GM21528 (cell line): ENCODE measurements around the gene PC.

ENCODE experiments used
- ATAC-seq: cut with Tn5 transposase; IDR thresholded peaks from one replicate; pipeline ENCODE4 v1.9.1; 2021; ENCODE audit warnings: mild to moderate bottlenecking, moderate library complexity; ENCODE audit not compliant: unreplicated experiment, low FRiP score

The PC gene

GRCh38 chr11:66886671-66887221, 71.4 kb downstream of the PC start:
- ATAC-seq: no peak

DNA sequence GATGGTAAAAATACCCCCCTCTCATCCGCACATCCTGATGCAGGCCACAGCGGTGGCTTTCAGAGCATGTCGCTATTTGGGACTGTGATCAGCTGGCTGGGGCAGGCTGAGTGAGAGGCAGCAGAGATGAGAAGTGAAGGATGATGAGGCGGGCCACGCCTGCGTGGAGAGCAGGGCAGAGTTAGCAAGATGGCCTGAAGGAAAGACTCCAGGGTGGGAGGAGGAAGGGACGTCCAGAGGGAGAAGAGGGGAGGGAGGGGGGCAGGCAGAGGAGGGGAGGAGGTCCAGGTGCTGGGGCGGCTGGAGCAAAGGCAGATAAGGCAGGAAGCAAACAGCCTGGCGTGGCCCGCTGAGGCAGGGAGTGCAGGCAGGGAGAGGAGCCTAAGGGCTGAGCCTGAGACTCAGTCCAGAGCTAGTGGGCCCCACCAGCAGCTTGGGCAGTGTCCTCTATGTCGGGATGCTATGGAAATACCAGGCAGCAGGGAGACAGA, 72.2 kb downstream of the PC start:
- no peak for ATAC-seq

DNA sequence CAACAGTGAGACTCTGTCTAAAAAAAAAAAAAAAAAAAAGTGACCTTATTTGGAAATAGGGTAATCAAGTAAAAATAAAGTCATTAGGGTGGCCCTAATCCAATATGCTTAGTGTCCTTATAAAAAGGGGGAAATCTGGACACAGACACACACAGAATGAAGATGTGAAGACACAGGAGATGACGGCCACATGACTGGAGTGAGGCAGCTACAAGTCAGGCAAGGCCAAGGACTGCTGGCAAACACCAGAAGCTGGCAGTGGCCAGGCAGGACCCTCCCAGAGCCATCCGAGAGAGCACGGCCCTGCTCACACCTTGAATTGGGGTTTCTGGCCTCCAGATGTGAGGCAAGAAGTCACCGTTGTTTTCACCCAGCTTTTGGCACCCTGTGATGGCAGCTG, 72.7 kb downstream of the PC start:
- ATAC-seq: no peak

- no peak for ATAC-seq
Measured at GRCh38 chr11:66884443-66884842, 73.7 kb downstream of the PC start.

DNA sequence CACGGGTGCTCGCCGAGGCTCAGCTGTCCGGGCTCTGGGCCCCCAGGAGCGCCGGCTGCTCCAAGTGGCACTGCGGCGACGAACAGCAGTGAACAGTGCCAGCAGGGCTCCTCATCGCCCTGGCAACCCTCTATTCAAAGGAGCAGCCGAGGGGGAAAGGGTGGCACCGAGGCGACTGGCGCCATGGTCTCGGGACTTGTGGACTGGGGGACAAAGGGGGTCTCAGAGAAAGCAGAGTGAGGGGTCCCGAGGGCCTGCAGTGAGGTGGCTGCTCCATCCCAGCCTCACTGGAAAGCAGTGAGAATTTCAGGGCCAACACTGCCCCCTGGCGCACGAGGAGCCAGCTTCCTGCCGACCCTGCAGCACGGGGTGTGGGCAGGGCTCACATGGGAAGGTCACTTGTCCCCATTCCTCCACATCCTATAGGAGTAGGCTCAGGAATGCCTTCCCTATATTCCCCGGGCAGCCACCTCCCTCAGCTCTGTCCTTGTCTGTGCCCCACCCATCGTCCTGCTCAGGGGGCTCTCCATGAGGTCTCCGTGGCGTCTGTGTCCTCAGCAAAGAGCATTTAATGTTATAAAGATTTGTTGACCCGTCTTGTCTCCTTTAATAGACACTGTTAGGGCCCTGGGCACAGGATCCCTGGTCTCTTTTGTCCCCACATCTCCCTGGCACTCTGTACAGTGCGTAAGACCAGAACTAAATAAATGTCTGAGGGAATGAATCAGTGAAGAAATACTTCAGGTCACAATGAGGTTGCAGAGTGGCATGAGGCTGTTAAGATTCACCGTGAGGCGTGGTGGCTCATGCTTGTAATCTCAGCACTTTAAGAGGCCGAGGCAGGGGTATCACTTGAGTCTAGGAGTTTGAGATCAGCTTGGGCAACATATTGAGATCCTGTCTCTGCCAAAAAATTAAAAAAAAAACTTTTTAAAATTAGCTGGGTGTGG, 74.9 kb downstream of the PC start:
- no peak for ATAC-seq

GRCh38 chr11:66882561-66883015, 75.6 kb downstream of the PC start:
- ATAC-seq: no peak

DNA sequence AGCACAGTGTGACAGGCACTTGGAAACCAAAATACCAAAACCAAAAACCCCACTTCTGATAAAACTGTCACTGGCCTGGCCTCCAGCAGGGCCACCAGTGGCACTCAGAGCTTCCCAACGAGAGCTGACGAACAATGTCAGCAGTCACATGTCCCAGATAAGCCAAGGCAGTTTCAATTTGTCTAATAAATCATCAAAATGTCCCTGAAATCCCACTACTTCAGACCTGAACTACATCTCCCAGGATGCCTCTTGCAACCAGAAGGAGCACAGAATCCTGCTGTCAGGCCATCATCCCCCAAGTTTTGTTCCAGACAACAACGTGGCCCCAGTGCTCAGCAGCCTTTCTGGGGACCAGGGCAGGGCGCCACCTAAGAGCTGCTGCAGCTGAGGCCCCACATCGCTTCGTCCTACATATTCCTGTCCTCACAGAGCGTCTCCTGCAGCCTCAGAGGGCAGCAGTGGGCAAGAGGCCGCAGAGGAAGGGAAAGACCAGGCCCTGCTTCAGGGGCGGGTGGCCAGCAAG, 76.2 kb downstream of the PC start:
- ATAC-seq: no peak

GRCh38 chr11:66881451-66881835, 76.7 kb downstream of the PC start:
- no peak for ATAC-seq

DNA sequence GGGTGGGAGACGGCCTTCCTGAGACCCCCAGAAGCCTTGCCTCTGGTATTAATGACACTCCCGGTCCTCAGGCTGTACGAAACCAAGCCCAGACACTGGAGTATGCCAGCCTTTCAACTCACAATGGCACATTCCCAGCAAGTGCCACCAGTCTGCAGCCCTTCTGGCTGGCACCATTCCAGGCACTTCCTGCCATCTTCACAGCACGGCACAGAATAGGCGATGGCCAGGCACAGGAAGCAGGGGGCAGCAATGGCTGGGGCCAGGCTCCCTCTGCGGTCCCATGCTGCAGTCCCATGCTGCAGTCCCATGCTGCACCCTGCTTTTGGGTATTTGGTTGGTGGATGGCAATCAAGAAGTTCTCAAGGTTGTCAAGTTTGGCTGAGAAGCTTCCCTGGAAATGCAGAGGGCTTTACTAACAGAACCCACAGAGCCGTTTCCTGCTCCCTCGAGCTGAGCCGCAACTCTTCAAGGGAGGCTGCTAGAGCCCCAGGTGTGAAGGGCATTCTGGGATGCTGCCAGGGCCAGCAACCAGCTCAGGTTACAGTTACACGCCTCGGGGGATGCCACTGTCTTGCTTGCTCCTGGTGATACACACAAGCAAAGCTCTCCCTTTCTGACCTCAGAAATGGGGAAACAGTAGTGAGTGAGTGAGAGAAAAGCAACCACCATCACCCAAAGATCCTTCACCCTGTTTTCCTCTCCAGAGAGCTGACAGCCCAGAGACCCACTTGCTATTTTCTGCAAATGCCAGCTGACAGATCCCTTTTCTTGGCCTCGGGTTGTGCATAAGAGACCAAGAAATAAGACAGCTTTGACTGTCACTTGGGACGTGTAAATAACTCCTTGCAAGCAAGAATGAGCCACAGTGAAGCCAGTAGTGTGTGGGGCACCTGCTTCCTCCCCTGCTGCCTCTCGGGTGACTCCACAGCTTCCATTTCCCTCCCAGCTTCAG, 77.4 kb downstream of the PC start:
- ATAC-seq: no peak

- ATAC-seq: no peak
Measured at GRCh38 chr11:66879999-66880398, 78.2 kb downstream of the PC start.

DNA sequence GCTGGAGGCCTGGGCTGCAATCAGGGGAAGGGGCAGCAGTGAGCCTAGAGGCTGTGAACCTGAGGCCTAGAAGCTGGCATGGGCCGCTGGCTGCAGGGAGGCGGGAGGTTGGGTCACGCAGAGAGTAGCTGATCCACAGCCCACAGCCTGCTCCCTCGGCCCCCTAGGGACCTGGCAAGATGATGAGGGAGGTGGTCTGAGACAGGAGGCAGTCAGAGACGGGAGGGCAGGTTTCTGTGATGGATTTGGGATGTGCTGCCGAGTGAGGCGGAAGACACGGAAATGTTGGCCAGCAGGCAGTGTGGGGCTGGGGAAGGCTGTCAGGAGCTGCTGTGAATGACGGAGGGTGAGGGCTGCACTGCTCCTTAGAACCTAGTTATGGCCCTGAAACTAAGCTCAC, 78.6 kb downstream of the PC start:
- no peak for ATAC-seq

DNA sequence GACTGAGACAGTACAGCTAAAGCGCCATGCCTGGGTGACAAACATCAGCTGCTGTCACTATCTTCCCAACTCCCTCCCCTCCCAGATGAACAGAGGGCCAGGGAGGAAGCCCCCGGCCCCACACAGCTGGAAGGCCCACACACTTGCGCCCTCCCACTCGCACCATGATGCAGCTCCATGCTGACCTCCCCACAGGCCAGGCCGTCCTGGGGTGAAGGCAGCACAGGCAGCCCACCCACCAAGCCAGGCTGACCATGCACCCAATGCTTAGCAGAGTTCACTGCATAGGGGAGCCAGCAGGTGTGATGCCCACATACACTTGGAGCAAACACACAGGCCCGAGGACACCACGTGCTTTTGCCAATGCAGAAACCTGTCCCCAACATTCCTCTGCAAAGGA, 79.2 kb downstream of the PC start:
- no peak for ATAC-seq

- no peak for ATAC-seq
Measured at GRCh38 chr11:66878474-66878873, 79.7 kb downstream of the PC start.

- ATAC-seq: no peak
Measured at GRCh38 chr11:66877588-66878385, 80.4 kb downstream of the PC start.

DNA sequence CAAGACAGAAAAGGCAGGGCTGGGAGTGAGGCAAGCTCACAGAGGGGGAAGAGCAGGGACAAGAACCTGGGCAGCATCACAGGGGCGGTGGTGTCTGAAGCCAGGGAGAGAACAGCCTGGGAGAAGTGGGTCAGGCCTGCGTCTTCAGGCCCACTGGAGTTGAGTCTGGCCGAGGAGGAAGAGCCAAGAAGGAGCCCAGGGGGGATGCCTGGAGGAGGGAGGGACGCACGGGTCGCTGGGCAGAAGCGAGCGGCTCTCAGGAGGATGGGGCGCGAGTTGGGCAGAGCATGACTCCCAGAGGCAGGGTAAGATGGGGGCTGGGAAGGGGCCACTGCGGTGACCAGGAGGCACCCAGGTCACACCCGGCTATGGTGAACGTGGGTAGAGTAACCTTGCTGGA, 82.8 kb downstream of the PC start:
- no peak for ATAC-seq

DNA sequence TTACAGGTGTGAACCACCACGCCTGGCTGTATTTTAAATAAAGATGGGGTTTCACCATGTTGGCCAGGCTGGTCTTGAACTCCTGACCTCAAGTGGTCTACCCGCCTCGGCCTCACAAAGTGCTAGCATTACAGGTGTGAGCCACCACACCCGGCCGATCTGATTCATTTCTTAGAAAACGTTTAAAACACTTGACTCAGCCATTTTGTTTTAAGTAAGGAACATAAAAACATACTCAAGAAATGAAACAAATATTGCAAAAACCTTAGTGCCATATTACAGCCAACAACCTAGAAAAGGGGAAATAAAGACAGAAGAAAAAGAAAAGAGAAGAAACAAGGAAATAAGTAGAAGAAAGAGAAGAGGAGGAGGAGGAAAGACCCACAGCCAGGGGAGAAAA, 84.0 kb downstream of the PC start:
- ATAC-seq: no peak

GRCh38 chr11:66871521-66871901, 86.7 kb downstream of the PC start:
- no peak for ATAC-seq

GRCh38 chr11:66870616-66871520, 87.3 kb downstream of the PC start:
- no peak for ATAC-seq

DNA sequence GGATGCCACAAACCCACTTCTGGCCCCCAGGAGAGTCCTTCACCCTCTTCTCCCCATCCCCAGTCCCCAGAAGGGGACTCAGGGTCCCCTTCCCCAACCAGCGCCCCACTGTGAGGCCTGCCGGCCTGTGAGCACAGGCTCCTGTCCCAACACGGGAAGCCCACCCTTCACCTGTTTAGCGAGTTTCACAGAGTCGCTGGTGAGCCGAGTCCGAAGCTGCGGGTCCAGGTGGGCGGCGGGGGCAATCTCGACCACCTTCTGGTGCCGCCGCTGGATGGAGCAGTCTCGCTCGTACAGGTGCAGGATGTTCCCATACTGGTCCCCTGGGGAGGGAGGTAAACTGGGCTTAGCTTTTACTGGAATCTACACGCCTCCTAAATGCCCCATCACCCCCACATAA, 88.1 kb downstream of the PC start:
- ATAC-seq: no peak
